Mammary epithelial cell (primary cell): ENCODE data around the gene HDAC4.

Experiments
- CTCF ChIP-seq, 2 donors: IDR thresholded peaks in 1 of 2; conservative IDR thresholded peaks in 1 of 2; 2 replicates each; pipeline ENCODE4 v1.5.1; 2011 to 2012; ENCODE audit warnings: inconsistent platforms in 2 of 2, low read length in 2 of 2, mild to moderate bottlenecking in 2 of 2, control low read depth in 1 of 2, low read depth in 1 of 2; ENCODE audit not compliant: insufficient read depth in 1 of 2; ENCODE audit errors: extremely low read depth in 1 of 2
- EZH2 ChIP-seq: IDR thresholded peaks from 2 replicates; pipeline ENCODE4 v1.6.1; 2012; ENCODE audit warnings: low read length, inconsistent platforms, borderline replicate concordance

GRCh38 chr2:239359196-239359912 lies 41.5 kb downstream of the HDAC4 start:
- TF ChIP-seq EZH2 (no peak), CTCF (conservative IDR thresholded peaks at IDR 0.05 in 1 of 2, IDR thresholded peaks at IDR 0.05 in 1 of 2; ENCODE audit: extremely low read depth in 1 of 2, insufficient read depth in 1 of 2, low read depth in 1 of 2, low read length in 2 of 2) (no peak)
